ENCODE results near the gene BCL7C.
A peak's percentile ranks its signal among the peaks of the same experiment; 100 is the strongest.
"Not testable (repeated sequence)": the region's sequence is repeated elsewhere in the genome, so short reads cannot be mapped to it uniquely, and the experiment has no call there.

BCL7C gene

GRCh38 chr16:30894540-30895368 lies 877 bp upstream of the BCL7C start:
- no peak for DNase-seq

GRCh38 chr16:30893417-30893743 lies 497 bp downstream of the BCL7C start:
- DNase-seq = no peak

- no peak for DNase-seq
These were observed 1.0 kb downstream of the BCL7C start for GRCh38 chr16:30892670-30893416.

GRCh38 chr16:30891043-30891823 lies 2.6 kb downstream of the BCL7C start:
- not testable (repeated sequence) for DNase-seq

GRCh38 chr16:30889721-30890120 lies 4.2 kb downstream of the BCL7C start:
- peak; percentile 68 for DNase-seq

- no peak for DNase-seq
These were observed 4.9 kb downstream of the BCL7C start for GRCh38 chr16:30888856-30889499.

GRCh38 chr16:30887927-30888326 lies 6.0 kb downstream of the BCL7C start:
- no peak for DNase-seq

- DNase-seq = no peak
These were observed 7.7 kb downstream of the BCL7C start for GRCh38 chr16:30886145-30886544.

GRCh38 chr16:30885196-30885595 lies 8.7 kb downstream of the BCL7C start:
- DNase-seq = no peak

GRCh38 chr16:30884760-30885159 lies 9.1 kb downstream of the BCL7C start:
- DNase-seq = no peak

- no peak for DNase-seq
These were observed 11.2 kb downstream of the BCL7C start for GRCh38 chr16:30882429-30883310.

- no peak for DNase-seq
These were observed 17.0 kb downstream of the BCL7C start for GRCh38 chr16:30876867-30877266.

- no peak for DNase-seq
These were observed 17.7 kb downstream of the BCL7C start for GRCh38 chr16:30875871-30876801.

GRCh38 chr16:30874821-30875717 lies 18.8 kb downstream of the BCL7C start:
- peak; percentile 85 for DNase-seq

- DNase-seq = no peak
These were observed 19.5 kb downstream of the BCL7C start for GRCh38 chr16:30874244-30874820.

- DNase-seq = no peak
These were observed 23.0 kb downstream of the BCL7C start for GRCh38 chr16:30870904-30871303.

- no peak for DNase-seq
These were observed 26.1 kb downstream of the BCL7C start for GRCh38 chr16:30867747-30868146.

GRCh38 chr16:30866031-30866430 lies 27.8 kb downstream of the BCL7C start:
- no peak for DNase-seq

GRCh38 chr16:30863178-30863577 lies 30.7 kb downstream of the BCL7C start:
- DNase-seq = not testable (repeated sequence)
